Keratinocyte (primary cell): Measurements from ENCODE around the gene ASB6. TPM values are rescaled to one million over a fixed set of nuclear protein-coding genes. Genes with fewer than 3 reads are reported as not detected.

Experiments
- DNase-seq: peaks from one replicate; pipeline ENCODE4 v3.0.0-alpha.2; 2011; ENCODE audit warnings: low read depth, missing footprints, low spot score
- FAIRE-seq: peaks from 2 replicates; lab custom pipeline; 2011; peaks lifted over from hg19 to GRCh38; lab: Jason Lieb, UNC
- H2AFZ ChIP-seq: 2 replicates; pipeline ENCODE4 v1.6.0; 2012; ENCODE audit warnings: low read length, control low read depth, inconsistent platforms; ENCODE audit not compliant: control insufficient read depth
- H3K27ac ChIP-seq: 2 replicates; pipeline ENCODE4 v1.5.1; 2011; ENCODE audit warnings: low read length; ENCODE audit not compliant: control insufficient read depth, insufficient read depth
- H3K27me3 ChIP-seq: 3 replicates; pipeline ENCODE4 v1.6.0; 2011; ENCODE audit warnings: low read length; ENCODE audit not compliant: control insufficient read depth, insufficient read depth; ENCODE audit errors: extremely low read depth
- H3K36me3 ChIP-seq, 2 experiments: 2 replicates in 1 of 2; 3 replicates in 1 of 2; pipeline ENCODE4 v1.5.1; 2011; ENCODE audit warnings: low read length in 2 of 2, mild to moderate bottlenecking in 1 of 2; ENCODE audit not compliant: control insufficient read depth in 2 of 2, insufficient read depth in 2 of 2; ENCODE audit errors: extremely low read depth in 1 of 2
- H3K4me1 ChIP-seq: 3 replicates; pipeline ENCODE4 v1.5.1; 2011; ENCODE audit warnings: low read length; ENCODE audit not compliant: control insufficient read depth, insufficient read depth; ENCODE audit errors: extremely low read depth
- H3K4me2 ChIP-seq: 3 replicates; pipeline ENCODE4 v1.6.0; 2011; ENCODE audit warnings: low read depth, low read length; ENCODE audit not compliant: control insufficient read depth, insufficient read depth; ENCODE audit errors: extremely low read depth
- H3K4me3 ChIP-seq, 3 experiments: fragments of 200-600 bp in 1 of 3; sonication (generic) in 1 of 3; 2 replicates in 2 of 3; 3 replicates in 1 of 3; pipeline ENCODE4 v1.5.1; 2011 to 2016; ENCODE audit warnings: low read length in 3 of 3, mild to moderate bottlenecking in 3 of 3, control low read depth in 2 of 3, inconsistent platforms in 1 of 3, low read depth in 1 of 3, mixed read lengths in 1 of 3, mixed run types in 1 of 3, moderate library complexity in 1 of 3; ENCODE audit not compliant: control insufficient read depth in 2 of 3, insufficient read depth in 2 of 3; ENCODE audit errors: extremely low read depth in 1 of 3
- H3K79me2 ChIP-seq: 2 replicates; pipeline ENCODE4 v1.6.0; 2012; ENCODE audit warnings: low read length; ENCODE audit not compliant: control insufficient read depth, insufficient read depth
- H3K9ac ChIP-seq: 3 replicates; pipeline ENCODE4 v1.6.0; 2011; ENCODE audit warnings: low read length; ENCODE audit not compliant: control insufficient read depth, insufficient read depth; ENCODE audit errors: extremely low read depth
- H3K9me1 ChIP-seq: 3 replicates; pipeline ENCODE4 v1.6.0; 2011; ENCODE audit warnings: low read length; ENCODE audit not compliant: control insufficient read depth, insufficient read depth; ENCODE audit errors: extremely low read depth
- H3K9me3 ChIP-seq: 2 replicates; pipeline ENCODE4 v1.5.1; 2012; ENCODE audit warnings: low read depth, low read length; ENCODE audit not compliant: control insufficient read depth
- H4K20me1 ChIP-seq: 3 replicates; pipeline ENCODE4 v1.6.0; 2011; ENCODE audit warnings: low read length; ENCODE audit not compliant: control insufficient read depth, insufficient read depth; ENCODE audit errors: extremely low read depth
- EZH2 ChIP-seq: IDR thresholded peaks from one replicate; pipeline ENCODE4 v1.6.1; 2012; ENCODE audit warnings: inconsistent platforms, mild to moderate bottlenecking, low read length, moderate library complexity
- dilution Hi-C: fragments of 300-500 bp; cut with MboI; formaldehyde crosslinking; loops from one replicate; pipeline ENCODE4 v1.7.0; 2020; ENCODE audit warnings: low sequenced_read_pairs; ENCODE audit not compliant: extremely low pct_ligation_motif_present
- polyA plus RNA-seq, 5 experiments: library from polyadenylated mRNA; depleted of rRNA in 3 of 5; stranded (reverse) in 3 of 5; stranded (forward) in 1 of 5; unstranded in 1 of 5; fragments of >200 nt; gene quantifications; 1 replicate in 1 of 5; 2 replicates in 3 of 5; 3 replicates in 1 of 5; pipeline versions ENCODE4 v1.2.1 to v1.2.3, GENCODE V29; 2011 to 2012; ENCODE audit warnings: missing spikeins in 2 of 5, low read depth in 1 of 5, low replicate concordance in 1 of 5
- TF ChIP-seq, protein P1 (sequence below), 3 experiments: IDR thresholded peaks in 1 of 3; conservative IDR thresholded peaks in 1 of 3; optimal IDR thresholded peaks in 1 of 3; 2 replicates in 2 of 3; 3 replicates in 1 of 3; pipeline versions ENCODE3 to v1.5.1; 2011; ENCODE audit warnings: low read length in 3 of 3, mild to moderate bottlenecking in 3 of 3, moderate library complexity in 2 of 3, control low read depth in 1 of 3, inconsistent platforms in 1 of 3; ENCODE audit not compliant: insufficient read depth in 2 of 3; ENCODE audit errors: extremely low read depth in 1 of 3

ASB6 gene
- polyA plus RNA-seq, 1 donor (not counting 4 experiments of a cell fraction or from before 2014, with no cell fraction given): 16.3 TPM

DNA sequence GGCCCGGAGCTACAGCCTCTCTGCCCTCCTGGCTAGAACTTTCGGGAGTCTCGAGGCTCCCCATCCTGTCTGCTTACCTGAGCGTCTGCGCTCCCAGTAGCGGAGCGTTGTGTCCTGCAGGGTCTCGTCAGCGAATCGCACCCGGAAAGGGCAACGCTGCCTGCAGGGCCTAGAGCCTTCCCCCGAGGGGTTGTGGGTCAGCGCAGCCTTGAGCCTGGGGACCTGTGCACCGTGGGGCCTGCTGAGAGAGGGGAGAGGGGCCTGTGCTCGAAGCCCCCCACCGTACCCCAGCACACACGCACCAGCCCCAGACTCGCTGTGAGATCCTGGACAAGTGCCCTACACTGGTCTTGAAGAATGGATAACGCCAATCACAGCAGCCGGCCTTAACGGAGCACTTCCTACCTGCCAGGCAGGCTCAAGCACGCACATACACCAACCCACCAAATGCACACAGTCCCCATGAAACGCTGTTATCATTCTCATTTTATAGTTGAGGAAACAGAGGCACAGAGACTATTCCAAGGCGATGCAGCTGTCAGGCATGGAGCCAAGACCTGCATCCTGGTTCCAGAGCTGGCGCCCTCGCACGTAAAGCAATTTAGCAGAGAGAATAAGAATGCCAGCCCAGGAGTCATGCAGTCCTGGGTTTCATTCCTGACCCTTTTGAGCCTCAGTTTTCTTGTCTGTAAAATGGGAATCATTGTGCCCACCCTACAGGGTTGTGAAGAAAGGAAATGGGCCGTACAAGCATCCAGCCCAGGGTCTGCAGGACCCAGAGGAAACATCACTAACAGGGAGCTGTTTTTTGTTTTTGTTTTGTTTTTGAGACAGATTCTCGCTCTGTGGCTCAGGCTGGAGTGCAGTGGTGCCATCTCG, 26.3 kb downstream of the ASB6 start:
- no peaks in the 10 kb centered on the region for H4K20me1 ChIP-seq

DNA sequence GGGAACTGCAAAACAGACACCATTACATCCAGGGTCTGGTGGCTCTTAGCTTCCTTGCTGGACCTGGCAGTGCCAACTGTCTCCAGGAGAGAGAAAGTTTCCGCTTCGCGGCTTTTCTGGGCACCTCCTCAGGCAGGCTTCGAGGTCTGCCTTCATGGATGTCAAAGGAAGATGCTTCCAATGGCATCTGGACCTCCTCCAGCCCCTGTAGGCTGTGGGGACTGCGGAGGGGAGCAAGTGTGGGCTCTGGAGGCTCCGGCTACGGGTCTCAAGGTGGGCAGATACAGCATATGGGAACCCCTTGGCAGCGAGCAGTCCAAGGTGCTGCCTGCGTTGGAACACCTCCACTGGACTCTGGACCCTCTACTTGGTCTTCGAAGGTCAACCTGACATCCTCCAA, 27.0 kb downstream of the ASB6 start:
- TF ChIP-seq, protein P1, sequence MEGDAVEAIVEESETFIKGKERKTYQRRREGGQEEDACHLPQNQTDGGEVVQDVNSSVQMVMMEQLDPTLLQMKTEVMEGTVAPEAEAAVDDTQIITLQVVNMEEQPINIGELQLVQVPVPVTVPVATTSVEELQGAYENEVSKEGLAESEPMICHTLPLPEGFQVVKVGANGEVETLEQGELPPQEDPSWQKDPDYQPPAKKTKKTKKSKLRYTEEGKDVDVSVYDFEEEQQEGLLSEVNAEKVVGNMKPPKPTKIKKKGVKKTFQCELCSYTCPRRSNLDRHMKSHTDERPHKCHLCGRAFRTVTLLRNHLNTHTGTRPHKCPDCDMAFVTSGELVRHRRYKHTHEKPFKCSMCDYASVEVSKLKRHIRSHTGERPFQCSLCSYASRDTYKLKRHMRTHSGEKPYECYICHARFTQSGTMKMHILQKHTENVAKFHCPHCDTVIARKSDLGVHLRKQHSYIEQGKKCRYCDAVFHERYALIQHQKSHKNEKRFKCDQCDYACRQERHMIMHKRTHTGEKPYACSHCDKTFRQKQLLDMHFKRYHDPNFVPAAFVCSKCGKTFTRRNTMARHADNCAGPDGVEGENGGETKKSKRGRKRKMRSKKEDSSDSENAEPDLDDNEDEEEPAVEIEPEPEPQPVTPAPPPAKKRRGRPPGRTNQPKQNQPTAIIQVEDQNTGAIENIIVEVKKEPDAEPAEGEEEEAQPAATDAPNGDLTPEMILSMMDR (optimal IDR thresholded peaks at IDR 0.05 in 1 of 3, IDR thresholded peaks at IDR 0.05 in 1 of 3, conservative IDR thresholded peaks at IDR 0.05 in 1 of 3; ENCODE audit: extremely low read depth in 1 of 3, insufficient read depth in 2 of 3, low read length in 3 of 3): no peak
- TF ChIP-seq EZH2: no peak
- DNase-seq: no peak
- H3K4me3 ChIP-seq: no peak overlapping the region
- no peak for FAIRE-seq
- no peak overlapping the region for H2AFZ ChIP-seq
- no peaks in the 10 kb centered on the region for H4K20me1 ChIP-seq
- H3K4me1 ChIP-seq: peaks cover 16% of the 10 kb centered on the region
- H3K9me3 ChIP-seq: no peaks in the 10 kb centered on the region
- H3K4me2 ChIP-seq: no peak overlapping the region
- no peak overlapping the region for H3K9ac ChIP-seq
- no peaks in the 10 kb centered on the region for H3K27me3 ChIP-seq
- no peaks in the 10 kb centered on the region for H3K79me2 ChIP-seq
- H3K36me3 ChIP-seq: no peaks in the 10 kb centered on the region
- no peaks in the 10 kb centered on the region for H3K9me1 ChIP-seq
- H3K27ac ChIP-seq: no peak overlapping the region
- dilution Hi-C loops: loop anchor here (25.0 kb wide), 1 partner anchor 453 kb away; no protein-coding TSS in a partner anchor

More for the DNA sequence above, 26.3 kb downstream of the ASB6 start:
- no peak overlapping the region for H3K9ac ChIP-seq
- FAIRE-seq (no peak), DNase-seq (no peak)
- no peaks in the 10 kb centered on the region for H3K9me1 ChIP-seq
- H3K4me2 ChIP-seq: no peak overlapping the region
- peaks cover 17% of the 10 kb centered on the region for H3K4me1 ChIP-seq
- no peaks in the 10 kb centered on the region for H3K79me2 ChIP-seq
- H3K27me3 ChIP-seq: peaks cover 3% of the 10 kb centered on the region
- dilution Hi-C loops: loop anchor here (25.0 kb wide), 1 partner anchor 453 kb away; no protein-coding TSS in a partner anchor
- no peak overlapping the region for H3K27ac ChIP-seq
- H3K9me3 ChIP-seq: no peaks in the 10 kb centered on the region
- H3K4me3 ChIP-seq: no peak overlapping the region
- TF ChIP-seq EZH2: no peak
- TF ChIP-seq, protein P1 (optimal IDR thresholded peaks at IDR 0.05 in 1 of 3, IDR thresholded peaks at IDR 0.05 in 1 of 3, conservative IDR thresholded peaks at IDR 0.05 in 1 of 3; ENCODE audit: extremely low read depth in 1 of 3, insufficient read depth in 2 of 3, low read length in 3 of 3): no peak
- no peak overlapping the region for H2AFZ ChIP-seq
- no peaks in the 10 kb centered on the region for H3K36me3 ChIP-seq
